HepG2 (cell line): ENCODE results near the gene ZKSCAN1. TPM values are rescaled to one million over a fixed set of nuclear protein-coding genes. Genes with fewer than 3 reads are reported as not detected.

ENCODE experiments used
- AHDC1 ChIP-seq: sonication (generic); formaldehyde crosslinking; IDR thresholded peaks from 2 replicates; pipeline ENCODE4 v1.5.1; 2020; ENCODE audit warnings: mild to moderate bottlenecking, missing genetic modification reagents, borderline replicate concordance
- ATF1 ChIP-seq: IDR thresholded peaks from 2 replicates; pipeline ENCODE4 v1.6.1; 2016; ENCODE audit warnings: mild to moderate bottlenecking, control low read depth
- DZIP1 ChIP-seq: sonication (generic); formaldehyde crosslinking; IDR thresholded peaks from 2 replicates; pipeline ENCODE4 v1.5.0; 2020; ENCODE audit warnings: mild to moderate bottlenecking, missing genetic modification reagents
- EED ChIP-seq: sonication (generic); formaldehyde crosslinking; IDR thresholded peaks from 2 replicates; pipeline ENCODE4 v1.5.0; 2020; ENCODE audit warnings: mild to moderate bottlenecking, missing genetic modification reagents
- GZF1 ChIP-seq: sonication (generic); formaldehyde crosslinking; IDR thresholded peaks from 2 replicates; pipeline ENCODE4 v1.5.1; 2020; ENCODE audit warnings: mild to moderate bottlenecking, missing genetic modification reagents
- MLLT10 ChIP-seq: sonication (generic); formaldehyde crosslinking; IDR thresholded peaks from 2 replicates; pipeline ENCODE4 v1.4.0; 2020; ENCODE audit warnings: missing genetic modification reagents
- MYC ChIP-seq: sonication (generic); formaldehyde crosslinking; IDR thresholded peaks from 2 replicates; pipeline ENCODE4 v1.9.0; 2021; ENCODE audit warnings: missing genetic modification reagents, borderline replicate concordance
- NFRKB ChIP-seq: fragments of 450-650 bp; IDR thresholded peaks from 2 replicates; pipeline ENCODE4 v1.6.1; 2017
- PHF8 ChIP-seq: sonication (generic); formaldehyde crosslinking; IDR thresholded peaks from 2 replicates; pipeline ENCODE4 v1.5.0; 2020; ENCODE audit warnings: missing genetic modification reagents
- PITX1 ChIP-seq: sonication (generic); formaldehyde crosslinking; IDR thresholded peaks from 2 replicates; pipeline ENCODE4 v1.5.1; 2020; ENCODE audit warnings: mild to moderate bottlenecking, missing genetic modification reagents
- POLR2A ChIP-seq, 2 experiments: IDR thresholded peaks; 2 replicates each; pipeline ENCODE4 v1.6.1; 2011; ENCODE audit warnings: low read depth in 2 of 2, low read length in 2 of 2, mild to moderate bottlenecking in 1 of 2, moderate library complexity in 1 of 2; ENCODE audit not compliant: insufficient read depth in 1 of 2
- RBM22 ChIP-seq: fragments of 200-400 bp; formaldehyde crosslinking; optimal IDR thresholded peaks from 2 replicates; pipeline ENCODE3; 2017; ENCODE audit warnings: mild to moderate bottlenecking, low read length, moderate library complexity
- RORA ChIP-seq: sonication (generic); formaldehyde crosslinking; IDR thresholded peaks from 2 replicates; pipeline ENCODE4 v1.5.0; 2020; ENCODE audit warnings: mild to moderate bottlenecking, missing genetic modification reagents, moderate library complexity
- TARDBP ChIP-seq: sonication (generic); formaldehyde crosslinking; IDR thresholded peaks from 2 replicates; pipeline ENCODE4 v1.8.0; 2022; ENCODE audit warnings: mild to moderate bottlenecking, missing genetic modification reagents
- TEAD2 ChIP-seq: sonication (generic); formaldehyde crosslinking; IDR thresholded peaks from 2 replicates; pipeline ENCODE4 v1.9.0; 2021; ENCODE audit warnings: missing genetic modification reagents
- ZBTB2 ChIP-seq: sonication (generic); formaldehyde crosslinking; IDR thresholded peaks from 2 replicates; pipeline ENCODE4 v1.8.0; 2022; ENCODE audit warnings: low read depth, missing genetic modification reagents
- ZC3H4 ChIP-seq: sonication (generic); formaldehyde crosslinking; IDR thresholded peaks from 2 replicates; pipeline ENCODE4 v1.4.0; 2020; ENCODE audit warnings: missing genetic modification reagents, borderline replicate concordance
- ZNF180 ChIP-seq: sonication (generic); formaldehyde crosslinking; IDR thresholded peaks from 2 replicates; pipeline ENCODE4 v1.4.0; 2020; ENCODE audit warnings: low read depth, missing genetic modification reagents, borderline replicate concordance
- ZNF253 ChIP-seq: sonication (generic); formaldehyde crosslinking; IDR thresholded peaks from 2 replicates; pipeline ENCODE4 v1.8.0; 2022; ENCODE audit warnings: mild to moderate bottlenecking, missing genetic modification reagents, borderline replicate concordance
- ZNF317 ChIP-seq: sonication (generic); formaldehyde crosslinking; IDR thresholded peaks from 2 replicates; pipeline ENCODE4 v1.5.0; 2020; ENCODE audit warnings: mild to moderate bottlenecking, missing genetic modification reagents
- ZNF549 ChIP-seq: sonication (generic); formaldehyde crosslinking; IDR thresholded peaks from 2 replicates; pipeline ENCODE4 v1.5.0; 2020; ENCODE audit warnings: missing genetic modification reagents
- ZNF570 ChIP-seq: sonication (generic); formaldehyde crosslinking; IDR thresholded peaks from 2 replicates; pipeline ENCODE4 v1.4.0; 2020; ENCODE audit warnings: mild to moderate bottlenecking, missing genetic modification reagents, borderline replicate concordance
- ZNF839 ChIP-seq: sonication (generic); formaldehyde crosslinking; IDR thresholded peaks from 2 replicates; pipeline ENCODE4 v1.4.0; 2020; ENCODE audit warnings: missing genetic modification reagents, mild to moderate bottlenecking, borderline replicate concordance
- polyA plus RNA-seq, 8 experiments: library from polyadenylated mRNA; depleted of rRNA in 3 of 8; stranded (reverse) in 7 of 8; unstranded in 1 of 8; fragments of >200 nt; fragmentation: Illumina TruSeq in 4 of 8; extraction: Trizol in 4 of 8; gene quantifications; 2 replicates each; pipeline versions ENCODE4 v1.2.1 to v1.2.3, GENCODE V29; 2011 to 2016; ENCODE audit warnings: low read depth in 4 of 8, missing spikeins in 1 of 8, mixed read lengths in 1 of 8; ENCODE audit not compliant: insufficient read depth in 1 of 8
- total RNA-seq, 5 experiments: library from RNA; depleted of rRNA; stranded (reverse); fragments of >200 nt; fragmentation: Illumina TruSeq; extraction: Trizol; gene quantifications; 2 replicates each; pipeline ENCODE4 v1.2.3, GENCODE V29; 2016; ENCODE audit warnings: low read depth in 1 of 5

Gene ZKSCAN1
- total and polyA plus RNA-seq, 2 of the 13 experiments (the other 11 are each of a cell fraction or from before 2014, with no cell fraction given): 46.4 to 60.6 TPM

- TF ChIP-seq POLR2A (IDR thresholded peaks at IDR 0.05; ENCODE audit: insufficient read depth in 1 of 2, low read depth in 2 of 2, low read length in 2 of 2): peak; percentile 87 to 91
- TF ChIP-seq GZF1 (CRISPR knock-in tag): no peak
- no peak; the same call in 1 of the 2 replicates for TF ChIP-seq EED
- TF ChIP-seq NFRKB: no peak
- TF ChIP-seq ZNF180: no peak
- TF ChIP-seq MLLT10 (CRISPR knock-in tag): no peak; the same call in 1 of the 2 replicates
- TF ChIP-seq AHDC1 (CRISPR knock-in tag): peak; percentile 59; the same call in 1 of the 2 replicates
- peak; percentile 95 for TF ChIP-seq ZBTB2 (CRISPR knock-in tag)
- peak; percentile 96 for TF ChIP-seq TARDBP (CRISPR knock-in tag)
- TF ChIP-seq TEAD2 (CRISPR knock-in tag): no peak
- no peak for TF ChIP-seq ZNF570 (CRISPR knock-in tag)
- peak; percentile 92 for TF ChIP-seq PHF8 (CRISPR knock-in tag)
- no peak for TF ChIP-seq ZNF549
- TF ChIP-seq MYC (CRISPR knock-in tag): peak; percentile 99
- TF ChIP-seq PITX1 (CRISPR knock-in tag): peak; percentile 38
- TF ChIP-seq ATF1 (CRISPR knock-in tag): 0 out of 2 replicates have a peak, but pooled peaks have one; percentile 49
- TF ChIP-seq DZIP1 (CRISPR knock-in tag): no peak; the same call in none of the 2 replicates
- TF ChIP-seq ZNF317 (CRISPR knock-in tag): peak; percentile 88
- TF ChIP-seq RORA: no peak
- no peak for TF ChIP-seq ZNF253 (CRISPR knock-in tag)
- no peak for TF ChIP-seq RBM22
- no peak for TF ChIP-seq ZC3H4 (CRISPR knock-in tag)
- peak; percentile 53; the same call in 1 of the 2 replicates for TF ChIP-seq ZNF839 (CRISPR knock-in tag)
Observed at GRCh38 chr7:100081535-100082102, 66.2 kb downstream of the ZKSCAN1 start, which contains the start of gene ZNF3 (continued).
